NCI-H345 (cell line): Measurements from ENCODE around the gene NMNAT2.
"Not testable (repeated sequence)": the region's sequence is repeated elsewhere in the genome, so short reads cannot be mapped to it uniquely, and the experiment has no call there.

Experiments
- DNase-seq: peaks from one replicate; lab custom pipeline; 2025; lab: John Stamatoyannopoulos, UW

NMNAT2 gene

DNA sequence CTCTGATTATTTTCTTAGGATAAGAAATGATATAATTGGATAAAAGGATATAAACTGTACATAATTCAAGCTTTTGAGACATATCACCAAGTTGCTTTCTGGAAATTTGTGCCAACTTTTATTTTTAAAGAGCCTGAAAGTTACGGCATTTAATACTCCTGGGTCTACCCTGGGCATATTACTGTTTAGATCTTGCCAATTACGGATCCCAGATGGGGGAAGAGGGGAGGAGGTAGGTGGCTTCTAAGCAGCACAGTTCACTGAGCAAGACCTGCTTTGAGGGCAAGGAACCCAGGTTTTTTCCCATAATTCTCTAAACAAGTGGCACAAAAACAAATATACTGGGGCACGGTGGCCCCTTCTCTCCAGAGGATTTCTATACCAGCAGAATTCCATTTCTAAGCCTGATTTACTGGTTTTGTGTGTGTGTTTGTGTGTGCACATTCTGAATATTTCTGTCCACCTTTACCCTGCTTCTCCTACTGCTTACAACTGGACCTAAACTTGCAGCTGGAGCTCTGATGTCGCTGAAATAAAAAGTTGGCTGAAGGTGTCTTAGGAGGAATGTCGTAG, 155.5 kb downstream of the NMNAT2 start:
- DNase-seq = no peak

DNA sequence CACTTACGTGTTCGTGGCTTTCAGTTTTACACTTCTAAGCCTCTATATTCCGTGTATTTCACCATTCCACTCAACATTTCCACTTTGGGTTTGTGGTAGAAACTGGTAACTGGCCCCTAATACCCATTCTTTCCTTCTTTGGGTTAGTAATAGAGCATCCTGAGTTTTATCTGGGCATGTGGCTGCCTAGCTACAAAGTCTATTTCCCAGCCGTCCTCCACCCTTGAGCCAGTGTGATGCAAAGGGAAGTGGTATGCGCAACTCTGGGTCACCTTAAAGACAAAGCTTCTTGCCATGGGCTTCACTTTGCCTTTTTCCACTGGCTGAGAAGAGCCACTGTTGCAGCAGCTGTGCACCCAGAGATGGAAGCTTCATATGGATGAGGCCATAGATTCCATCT, 158.3 kb downstream of the NMNAT2 start:
- no peak for DNase-seq

- no peak for DNase-seq
These were observed 163.1 kb downstream of the NMNAT2 start for GRCh38 chr1:183255073-183255472.

DNA sequence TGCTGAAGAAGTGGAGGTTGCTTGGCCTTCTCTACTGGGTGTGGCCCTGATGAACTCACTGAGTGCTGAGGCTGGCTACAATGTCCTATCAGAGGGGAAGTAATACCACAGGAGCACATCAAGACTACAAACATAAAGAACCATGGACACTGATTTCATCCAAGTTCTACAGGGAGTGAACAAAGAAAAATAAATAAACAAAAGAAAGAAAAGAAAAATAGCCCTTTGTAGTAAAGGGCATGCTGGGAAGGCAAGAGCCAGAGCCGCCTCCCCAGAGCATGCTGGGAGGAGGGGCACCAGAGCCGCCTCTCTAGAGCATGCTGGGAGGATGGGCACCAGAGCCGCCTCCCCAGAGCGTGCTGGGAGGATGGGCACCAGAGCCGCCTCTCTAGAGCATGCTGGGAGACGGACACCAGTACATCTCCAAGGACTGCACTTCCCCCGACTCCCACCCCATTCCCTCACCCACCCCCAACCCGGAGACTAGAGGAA, 166.2 kb downstream of the NMNAT2 start:
- DNase-seq = no peak

GRCh38 chr1:183251101-183251958, 166.8 kb downstream of the NMNAT2 start:
- no peak for DNase-seq

GRCh38 chr1:183249941-183250452, 168.2 kb downstream of the NMNAT2 start:
- no peak for DNase-seq

GRCh38 chr1:183248989-183249691, 169.0 kb downstream of the NMNAT2 start:
- DNase-seq = no peak

DNA sequence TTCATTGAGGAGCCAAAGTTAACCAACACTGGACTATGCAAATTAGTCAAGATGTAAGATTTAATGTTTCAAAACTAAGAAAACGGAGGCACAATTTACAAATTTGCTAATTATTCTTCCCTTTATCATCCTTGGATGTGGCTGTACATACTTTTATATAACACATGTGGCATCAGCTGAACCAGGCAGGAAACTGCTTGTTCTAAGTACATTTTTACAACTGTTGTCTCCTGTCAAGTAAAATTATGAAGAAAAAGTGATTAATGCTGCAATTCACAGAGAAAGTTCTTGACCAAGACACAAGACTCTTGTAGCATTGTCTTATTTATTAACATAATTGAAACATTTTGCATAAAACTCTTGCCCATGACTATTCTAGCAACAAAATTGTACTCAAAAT, 170.2 kb downstream of the NMNAT2 start:
- no peak for DNase-seq

GRCh38 chr1:183247484-183247883, 170.7 kb downstream of the NMNAT2 start:
- no peak for DNase-seq

GRCh38 chr1:183247066-183247465, 171.1 kb downstream of the NMNAT2 start:
- no peak for DNase-seq

- DNase-seq = no peak
These were observed 171.7 kb downstream of the NMNAT2 start for GRCh38 chr1:183246436-183246835.

DNA sequence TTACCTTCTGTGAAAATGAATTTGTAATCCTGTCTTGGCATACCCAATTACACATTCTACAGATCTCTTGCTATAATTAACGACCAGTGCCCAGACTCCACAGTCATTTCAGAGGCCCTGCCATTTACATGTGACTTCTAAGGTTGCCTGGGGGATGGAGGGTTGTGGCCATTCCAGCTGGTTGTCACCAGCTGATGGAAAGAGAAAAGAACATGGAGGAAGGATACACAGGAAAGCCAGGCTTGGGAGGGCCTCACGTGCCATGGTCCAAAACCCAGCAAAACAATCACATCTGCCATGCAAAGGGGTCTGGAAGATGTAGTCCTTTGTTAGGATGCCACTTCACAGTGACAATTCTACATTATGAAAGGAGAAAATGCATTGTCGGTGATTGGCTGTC, 172.8 kb downstream of the NMNAT2 start:
- DNase-seq = no peak

DNA sequence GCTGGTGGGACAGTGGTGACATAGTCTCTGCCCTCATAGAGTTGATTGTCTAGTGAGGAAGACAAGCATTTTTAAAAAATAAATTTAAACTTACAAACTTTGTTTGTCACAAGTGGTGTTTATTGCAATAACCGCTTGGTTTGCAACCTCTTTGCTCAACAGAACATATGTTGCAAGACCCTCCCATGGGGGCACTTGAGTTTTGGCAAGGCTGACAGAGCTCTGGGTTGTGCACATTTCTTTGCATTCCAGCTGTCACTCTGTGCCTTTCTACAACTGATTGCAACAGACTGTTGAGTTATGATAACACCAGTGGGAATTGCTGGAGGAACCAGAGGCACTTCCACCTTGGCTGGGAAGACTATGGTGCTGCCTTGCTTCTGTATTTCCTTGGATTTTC, 173.7 kb downstream of the NMNAT2 start:
- DNase-seq = no peak

DNA sequence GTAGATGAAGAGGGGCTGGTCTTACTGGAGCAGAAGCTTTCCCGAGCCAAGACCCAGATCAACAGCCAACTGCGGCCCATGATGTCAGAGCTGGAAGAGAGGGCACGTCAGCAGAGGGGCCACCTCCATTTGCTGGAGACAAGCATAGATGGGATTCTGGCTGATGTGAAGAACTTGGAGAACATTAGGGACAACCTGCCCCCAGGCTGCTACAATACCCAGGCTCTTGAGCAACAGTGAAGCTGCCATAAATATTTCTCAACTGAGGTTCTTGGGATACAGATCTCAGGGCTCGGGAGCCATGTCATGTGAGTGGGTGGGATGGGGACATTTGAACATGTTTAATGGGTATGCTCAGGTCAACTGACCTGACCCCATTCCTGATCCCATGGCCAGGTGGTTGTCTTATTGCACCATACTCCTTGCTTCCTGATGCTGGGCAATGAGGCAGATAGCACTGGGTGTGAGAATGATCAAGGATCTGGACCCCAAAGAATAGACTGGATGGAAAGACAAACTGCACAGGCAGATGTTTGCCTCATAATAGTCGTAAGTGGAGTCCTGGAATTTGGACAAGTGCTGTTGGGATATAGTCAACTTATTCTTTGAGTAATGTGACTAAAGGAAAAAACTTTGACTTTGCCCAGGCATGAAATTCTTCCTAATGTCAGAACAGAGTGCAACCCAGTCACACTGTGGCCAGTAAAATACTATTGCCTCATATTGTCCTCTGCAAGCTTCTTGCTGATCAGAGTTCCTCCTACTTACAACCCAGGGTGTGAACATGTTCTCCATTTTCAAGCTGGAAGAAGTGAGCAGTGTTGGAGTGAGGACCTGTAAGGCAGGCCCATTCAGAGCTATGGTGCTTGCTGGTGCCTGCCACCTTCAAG, 174.8 kb downstream of the NMNAT2 start:
- DNase-seq = no peak

GRCh38 chr1:183242556-183242955, 175.6 kb downstream of the NMNAT2 start:
- no peak for DNase-seq

DNA sequence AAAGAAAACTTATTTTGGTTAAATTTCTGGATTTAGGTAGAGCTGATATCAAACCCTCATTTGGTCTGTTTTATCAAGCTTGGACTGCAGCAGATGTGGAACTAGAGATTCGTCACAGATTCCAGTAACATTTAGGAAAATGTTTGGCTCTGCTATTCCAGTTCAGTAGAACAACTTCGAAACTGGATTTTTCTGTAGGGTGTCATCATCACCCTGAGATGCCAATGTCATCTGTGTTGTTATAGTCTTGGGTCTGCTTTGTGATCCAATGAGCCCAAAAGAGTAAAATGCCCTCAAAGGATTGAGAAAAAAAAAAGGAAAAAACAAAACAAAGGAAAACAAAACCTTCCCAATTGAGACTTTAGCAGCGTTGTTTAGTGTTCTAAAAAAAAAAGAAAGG, 176.7 kb downstream of the NMNAT2 start:
- no peak for DNase-seq

DNA sequence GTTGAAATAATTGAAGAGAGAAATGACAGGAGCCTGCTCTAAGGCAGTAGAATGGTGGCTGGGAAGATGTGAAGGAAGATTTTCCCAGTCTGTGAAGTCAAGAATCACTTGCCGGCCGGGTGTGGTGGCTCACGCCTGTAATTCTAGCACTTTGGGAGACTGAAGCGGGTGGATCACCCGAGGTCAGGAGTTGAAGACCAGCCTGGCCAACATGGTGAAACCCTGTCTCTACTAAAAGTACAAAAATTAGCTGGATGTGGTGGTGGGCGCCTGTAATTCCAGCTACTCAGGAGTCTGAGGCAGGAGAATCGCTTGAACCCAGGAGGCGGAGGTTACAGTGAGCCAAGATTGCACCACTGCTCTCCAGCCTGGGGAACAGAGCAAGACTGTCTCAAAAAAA, 177.3 kb downstream of the NMNAT2 start:
- not testable (repeated sequence) for DNase-seq

DNA sequence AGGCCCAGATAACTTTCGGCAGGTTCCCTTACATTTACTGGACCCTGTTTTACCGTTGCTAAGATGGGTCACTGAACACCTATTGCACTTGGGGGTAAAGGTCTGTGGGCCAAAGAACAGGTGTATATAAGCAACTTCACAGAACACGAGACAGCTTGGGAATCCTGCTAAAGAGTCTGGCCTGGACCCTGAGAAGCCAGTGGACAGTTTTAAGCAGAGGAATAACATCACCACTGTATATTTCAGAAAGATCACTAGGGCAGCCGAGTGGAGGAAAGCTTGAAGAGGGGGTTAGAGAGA, 177.7 kb downstream of the NMNAT2 start:
- DNase-seq = no peak

GRCh38 chr1:183239793-183240525, 178.2 kb downstream of the NMNAT2 start:
- no peak for DNase-seq

DNA sequence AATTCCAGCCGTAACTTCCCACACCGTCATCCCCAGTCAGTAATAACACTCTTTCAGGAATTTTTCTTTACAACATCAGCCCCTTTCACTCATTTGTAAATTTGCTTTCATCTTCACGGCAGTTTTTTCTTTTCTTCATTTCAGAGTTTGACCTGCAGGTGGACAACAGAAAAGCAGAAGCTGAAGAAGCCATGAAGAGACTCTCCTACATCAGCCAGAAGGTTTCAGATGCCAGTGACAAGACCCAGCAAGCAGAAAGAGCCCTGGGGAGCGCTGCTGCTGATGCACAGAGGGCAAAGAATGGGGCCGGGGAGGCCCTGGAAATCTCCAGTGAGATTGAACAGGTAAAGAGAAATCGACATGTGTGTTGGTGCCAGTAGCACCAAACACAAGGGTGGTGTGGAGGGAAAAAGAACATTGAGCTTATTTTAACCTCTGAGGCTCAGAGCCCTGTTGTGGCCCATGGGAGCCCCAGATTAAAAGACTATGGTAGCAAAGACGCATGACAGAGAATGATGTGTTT, 178.9 kb downstream of the NMNAT2 start:
- DNase-seq = no peak

DNA sequence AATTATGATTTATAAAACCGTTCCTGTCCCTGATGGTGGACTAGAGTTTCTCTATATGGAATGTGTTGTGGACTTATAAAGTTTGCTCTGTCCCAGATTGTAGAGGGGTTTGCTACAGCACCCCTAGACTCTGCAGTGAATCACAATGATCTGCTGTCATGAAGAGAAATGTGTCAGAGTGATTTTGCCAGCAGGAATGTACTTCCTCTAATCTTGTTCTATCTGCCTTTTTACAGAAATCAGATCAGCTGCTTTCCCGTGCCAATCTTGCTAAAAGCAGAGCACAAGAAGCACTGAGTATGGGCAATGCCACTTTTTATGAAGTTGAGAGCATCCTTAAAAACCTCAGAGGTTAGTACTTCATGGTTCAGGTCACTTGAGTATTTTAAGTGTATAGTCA, 180.1 kb downstream of the NMNAT2 start:
- DNase-seq = no peak
